Raji (cell line): ENCODE measurements around the gene C17orf107.

Experiments used
- POLR2A ChIP-seq: IDR thresholded peaks from 2 replicates; pipeline ENCODE4 v1.6.1; 2011; ENCODE audit warnings: low read depth, low read length, control low read depth; ENCODE audit not compliant: insufficient read depth

Gene C17orf107

GRCh38 chr17:4870855-4871254 lies 28.5 kb upstream of the C17orf107 start:
- TF ChIP-seq POLR2A, result no peak

GRCh38 chr17:4872786-4873185 lies 26.6 kb upstream of the C17orf107 start:
- TF ChIP-seq POLR2A, result no peak

DNA sequence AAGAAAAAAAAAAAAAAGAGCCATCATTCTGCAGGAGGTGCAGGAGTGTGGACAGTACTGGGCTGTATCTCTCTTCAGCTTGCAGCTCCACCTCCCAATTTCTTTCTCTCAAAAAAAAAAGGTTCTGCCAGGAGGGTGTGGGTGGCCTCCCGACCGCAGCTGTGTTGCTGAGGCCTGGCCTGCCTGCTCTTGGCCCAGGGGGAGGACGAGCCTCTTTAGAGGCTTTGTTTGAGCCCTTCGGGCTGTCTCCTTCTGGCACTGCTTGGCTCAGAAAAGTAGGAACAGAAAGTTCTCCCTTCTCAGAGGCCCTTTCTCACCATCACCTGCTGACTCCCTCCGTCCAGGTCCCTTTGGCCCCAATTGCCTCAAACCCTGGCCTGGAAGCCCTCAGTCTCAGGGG lies 22.2 kb upstream of the C17orf107 start:
- no peak for TF ChIP-seq POLR2A

- no peak for TF ChIP-seq POLR2A
Measured at GRCh38 chr17:4879601-4880000, 19.7 kb upstream of the C17orf107 start.

DNA sequence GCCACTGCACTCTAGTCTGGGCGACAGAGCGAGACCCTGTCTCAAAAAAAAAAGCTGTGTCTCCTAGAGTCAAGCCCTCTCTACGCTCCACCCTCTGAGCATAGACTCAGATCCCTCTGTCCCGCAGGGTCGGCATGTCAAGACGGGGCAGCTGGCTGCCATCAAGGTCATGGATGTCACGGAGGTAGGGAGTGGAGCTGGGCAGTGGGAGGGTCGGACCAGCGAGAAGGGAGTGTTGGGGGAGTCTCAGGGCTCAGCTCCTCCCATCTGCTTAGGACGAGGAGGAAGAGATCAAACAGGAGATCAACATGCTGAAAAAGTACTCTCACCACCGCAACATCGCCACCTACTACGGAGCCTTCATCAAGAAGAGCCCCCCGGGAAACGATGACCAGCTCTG lies 18.5 kb upstream of the C17orf107 start:
- no peak for TF ChIP-seq POLR2A

DNA sequence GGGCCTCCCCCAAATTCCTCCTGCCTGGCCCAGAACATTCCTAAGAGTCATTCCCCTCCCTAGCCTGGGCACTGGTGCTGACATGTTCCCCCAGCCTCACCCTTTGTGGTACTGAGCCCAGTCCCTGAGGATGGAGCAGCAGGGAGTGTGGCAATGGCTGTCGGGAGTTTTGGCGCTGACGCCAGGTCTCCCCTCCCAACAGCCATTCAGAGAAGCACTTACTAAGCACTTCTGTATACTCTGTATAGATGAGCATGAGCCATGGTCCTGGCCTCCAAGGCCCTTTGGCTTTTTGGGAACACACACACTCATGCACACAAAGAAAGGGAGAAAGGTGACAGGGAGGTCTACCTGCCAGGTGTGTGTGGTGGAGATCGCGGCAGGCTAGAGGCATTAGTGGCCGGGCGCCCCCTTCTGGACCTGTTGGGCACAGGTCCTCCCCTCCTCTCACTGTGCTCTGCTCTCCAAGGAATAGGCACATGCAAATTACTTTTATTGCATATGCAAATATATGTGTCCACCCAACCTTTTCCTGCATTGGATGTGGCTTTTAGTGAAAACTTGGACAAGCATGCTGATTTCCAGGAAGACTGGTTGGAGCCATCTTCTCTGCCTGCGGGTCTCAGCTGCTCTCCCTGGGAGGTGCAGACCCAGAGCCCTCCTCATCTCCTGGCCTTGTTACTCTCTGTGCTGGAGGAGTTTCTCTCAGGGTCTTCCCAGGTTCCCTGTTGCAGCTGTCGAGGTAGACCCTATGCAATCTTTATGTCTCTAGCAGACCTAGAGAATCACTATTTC lies 17.4 kb upstream of the C17orf107 start:
- no peak for TF ChIP-seq POLR2A

GRCh38 chr17:4884489-4884888 lies 14.8 kb upstream of the C17orf107 start:
- no peak for TF ChIP-seq POLR2A

DNA sequence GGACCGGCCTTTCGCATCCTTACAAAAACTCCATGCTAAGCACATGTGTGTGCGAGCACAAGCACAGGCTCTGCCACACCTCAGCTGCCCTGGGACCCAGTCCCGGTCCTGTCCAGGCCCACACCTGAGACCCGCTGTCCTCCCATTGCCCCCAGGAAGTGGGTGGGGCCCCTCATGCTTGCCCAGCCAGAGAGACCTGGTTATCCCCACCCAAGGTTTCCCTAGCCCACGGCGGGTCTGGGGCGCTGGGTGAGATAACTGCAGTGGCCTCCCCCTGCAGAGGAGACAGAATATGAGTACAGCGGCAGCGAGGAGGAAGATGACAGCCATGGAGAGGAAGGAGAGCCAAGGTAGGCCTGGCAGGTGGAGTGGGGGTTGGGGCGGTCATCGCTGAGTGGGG lies 12.5 kb upstream of the C17orf107 start:
- no peak for TF ChIP-seq POLR2A

- TF ChIP-seq POLR2A, result no peak
Measured at GRCh38 chr17:4887581-4887980, 11.8 kb upstream of the C17orf107 start.

GRCh38 chr17:4891411-4892410 lies 7.6 kb upstream of the C17orf107 start:
- TF ChIP-seq POLR2A, result no peak

- TF ChIP-seq POLR2A, result no peak
Measured at GRCh38 chr17:4892499-4893221, 6.7 kb upstream of the C17orf107 start.

- TF ChIP-seq POLR2A, result no peak
Measured at GRCh38 chr17:4893272-4893671, 6.1 kb upstream of the C17orf107 start.

- TF ChIP-seq POLR2A, result no peak
Measured at GRCh38 chr17:4893721-4894560, 5.4 kb upstream of the C17orf107 start.

DNA sequence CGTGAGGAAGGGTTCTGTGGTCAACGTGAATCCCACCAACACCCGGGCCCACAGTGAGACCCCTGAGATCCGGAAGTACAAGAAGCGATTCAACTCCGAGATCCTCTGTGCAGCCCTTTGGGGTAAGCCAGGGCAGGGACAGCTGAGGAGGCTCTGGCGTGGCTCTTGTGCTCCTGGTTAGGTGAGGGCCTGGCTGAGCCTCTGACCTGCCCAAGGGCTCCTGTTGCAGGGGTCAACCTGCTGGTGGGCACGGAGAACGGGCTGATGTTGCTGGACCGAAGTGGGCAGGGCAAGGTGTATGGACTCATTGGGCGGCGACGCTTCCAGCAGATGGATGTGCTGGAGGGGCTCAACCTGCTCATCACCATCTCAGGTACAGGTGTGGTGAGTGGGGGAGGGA lies 4.2 kb upstream of the C17orf107 start:
- TF ChIP-seq POLR2A, result no peak
